HT-29 (cell line): Measurements from ENCODE around the gene EML1. TPM values are rescaled to one million over a fixed set of nuclear protein-coding genes. Genes with fewer than 3 reads are reported as not detected.

ENCODE experiments used
- DNase-seq: peaks from one replicate; pipeline ENCODE4 v3.0.0-alpha.2; 2015; ENCODE audit warnings: low spot score
- total RNA-seq: library from RNA; depleted of rRNA; stranded (reverse); fragments of >200 nt; shearing (Covaris generic); gene quantifications from 2 replicates; pipeline ENCODE4 v1.2.3, GENCODE V29; 2014

Gene EML1
- total RNA-seq, 1 experiment from 2014 or later = not detected

DNA sequence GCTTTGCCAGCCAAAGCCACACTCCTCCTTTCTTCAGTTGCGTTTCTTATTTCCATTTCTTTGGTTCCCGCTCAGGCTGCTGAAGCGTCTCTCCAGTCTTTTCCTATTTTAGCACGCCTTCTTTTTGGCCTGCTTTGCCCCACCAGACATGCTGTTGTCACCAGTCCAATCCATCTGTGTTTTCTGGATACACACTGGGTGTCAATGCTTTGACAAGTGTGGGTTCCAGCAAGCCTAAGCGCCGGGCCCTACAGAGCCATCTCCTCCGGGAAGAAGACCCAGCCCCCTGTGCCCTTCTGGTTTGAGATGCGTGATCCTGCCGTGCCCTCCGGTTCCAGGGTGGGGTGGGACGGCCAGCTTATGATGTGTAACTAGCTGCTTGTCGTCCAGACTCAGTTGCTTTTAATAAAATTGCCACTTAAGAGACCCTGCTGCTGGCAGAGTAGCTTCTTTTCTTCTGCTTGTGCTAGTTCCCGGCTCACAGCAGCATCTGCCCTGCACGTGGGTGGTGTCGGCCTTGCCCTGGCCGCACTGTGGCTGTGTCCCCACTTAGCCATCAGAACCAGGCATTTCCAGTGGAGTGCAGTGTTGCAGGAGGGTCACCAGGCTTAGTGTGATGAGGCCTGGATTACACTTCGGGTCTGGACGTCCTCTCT, 29.7 kb downstream of the EML1 start:
- DNase-seq = no peak

DNA sequence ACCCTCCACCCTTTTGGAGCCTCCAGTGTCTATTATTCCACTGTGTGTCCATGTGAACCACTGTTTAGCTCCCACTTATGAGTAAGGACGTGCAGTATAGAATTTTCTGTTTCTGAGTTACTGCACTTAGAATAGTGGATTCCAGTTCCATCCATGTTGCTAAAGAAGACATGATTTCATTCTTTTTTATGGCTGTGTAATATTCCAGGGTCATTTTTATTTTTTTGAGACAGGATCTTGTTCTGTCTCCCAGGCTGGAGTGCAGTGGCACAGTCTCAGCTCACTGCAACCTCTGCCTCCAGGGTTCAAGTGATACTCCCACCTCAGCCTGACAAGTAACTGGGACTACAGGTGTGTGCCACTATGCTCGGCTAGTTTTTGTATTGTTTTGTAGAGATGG, 31.6 kb downstream of the EML1 start:
- DNase-seq = no peak

DNA sequence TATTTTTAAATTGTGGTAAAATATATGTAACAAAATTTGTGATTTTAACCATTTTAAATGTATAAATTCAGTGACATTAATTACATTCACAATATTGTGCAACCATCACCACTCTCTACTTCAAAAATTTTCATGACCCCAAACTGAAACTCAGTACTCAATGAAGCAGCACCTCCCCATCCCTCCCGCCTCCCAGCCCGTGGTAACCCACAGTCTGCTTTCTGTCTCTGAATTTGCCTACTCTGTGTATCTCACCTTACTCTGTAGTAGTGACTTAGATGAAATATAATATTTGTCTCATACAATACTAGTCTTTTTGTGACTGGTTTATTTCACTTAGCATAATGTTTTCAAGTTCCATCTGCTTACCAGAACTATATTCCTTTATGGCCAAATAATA, 36.2 kb downstream of the EML1 start:
- no peak for DNase-seq

DNA sequence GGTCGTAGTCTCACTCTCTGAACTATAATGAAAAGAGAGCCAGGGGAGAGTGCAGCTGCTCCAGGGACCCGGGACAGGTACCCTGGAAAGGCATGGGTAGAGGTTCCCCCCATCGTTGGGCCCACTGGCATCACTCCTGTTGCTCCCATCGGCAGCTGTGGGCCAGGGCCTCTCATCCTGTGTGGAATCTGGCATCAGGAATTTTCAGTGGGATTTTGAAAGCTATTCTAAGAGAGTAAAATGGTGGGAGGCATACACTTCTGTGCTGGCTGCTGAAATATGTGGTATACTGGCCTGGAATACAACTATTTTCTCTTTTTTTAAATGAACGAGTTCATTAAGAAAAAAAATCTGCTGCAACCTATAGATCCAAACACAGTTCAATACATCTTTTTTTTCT, 38.1 kb downstream of the EML1 start:
- DNase-seq = no peak

DNA sequence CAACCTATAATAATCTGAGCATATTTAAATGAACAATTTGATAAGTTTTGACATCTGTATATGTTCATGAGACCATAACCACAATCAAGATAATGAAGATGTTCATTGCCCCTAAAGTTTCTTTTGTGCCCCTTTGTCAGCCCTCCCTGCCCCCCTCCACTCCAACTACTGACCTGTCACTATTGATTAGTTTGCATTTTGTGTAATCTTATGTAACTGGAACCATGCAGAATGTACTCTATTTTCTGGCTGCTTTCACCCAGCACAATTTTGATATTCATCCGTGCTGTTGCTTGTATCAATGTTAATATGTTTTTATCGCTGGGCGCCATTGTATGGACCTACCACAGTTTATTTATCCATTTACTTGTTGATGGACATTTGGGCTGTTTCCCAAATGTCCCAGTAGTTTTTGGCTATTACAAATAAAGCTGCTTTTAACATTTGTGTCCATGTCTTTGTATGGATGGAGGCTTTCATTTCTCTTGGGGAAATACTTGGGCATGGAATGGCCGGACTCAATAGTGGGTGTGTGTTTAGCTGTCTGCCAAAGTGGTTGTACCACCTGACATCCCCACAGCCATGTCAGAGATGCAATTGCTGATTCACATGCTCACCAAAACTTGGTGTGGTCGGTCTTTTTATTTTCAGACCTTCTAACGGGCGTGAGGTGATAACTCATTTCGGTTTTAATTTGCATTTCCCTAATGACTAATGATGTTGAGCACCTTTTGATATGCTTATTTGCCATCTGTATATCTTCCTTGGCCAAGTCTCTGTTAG, 38.9 kb downstream of the EML1 start:
- no peak for DNase-seq

DNA sequence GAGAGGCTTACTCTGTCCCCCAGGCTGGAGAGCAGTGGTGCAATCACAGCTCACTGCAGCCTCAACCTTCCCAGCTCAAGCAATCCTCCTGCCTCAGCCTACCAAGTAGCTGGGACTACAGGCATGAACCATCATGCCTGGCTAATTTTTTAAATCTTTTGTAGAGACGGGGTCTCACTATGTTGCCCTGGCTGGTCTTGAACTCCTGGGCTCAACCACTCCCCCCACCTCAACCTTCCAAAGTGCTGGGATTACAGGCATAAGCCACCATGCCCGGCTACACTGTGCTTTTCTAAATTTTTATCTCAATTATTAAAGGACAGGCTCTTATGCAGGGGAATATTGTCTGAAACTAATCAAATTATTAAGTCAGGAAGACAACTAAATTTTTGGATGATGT, 44.6 kb downstream of the EML1 start:
- DNase-seq = no peak

DNA sequence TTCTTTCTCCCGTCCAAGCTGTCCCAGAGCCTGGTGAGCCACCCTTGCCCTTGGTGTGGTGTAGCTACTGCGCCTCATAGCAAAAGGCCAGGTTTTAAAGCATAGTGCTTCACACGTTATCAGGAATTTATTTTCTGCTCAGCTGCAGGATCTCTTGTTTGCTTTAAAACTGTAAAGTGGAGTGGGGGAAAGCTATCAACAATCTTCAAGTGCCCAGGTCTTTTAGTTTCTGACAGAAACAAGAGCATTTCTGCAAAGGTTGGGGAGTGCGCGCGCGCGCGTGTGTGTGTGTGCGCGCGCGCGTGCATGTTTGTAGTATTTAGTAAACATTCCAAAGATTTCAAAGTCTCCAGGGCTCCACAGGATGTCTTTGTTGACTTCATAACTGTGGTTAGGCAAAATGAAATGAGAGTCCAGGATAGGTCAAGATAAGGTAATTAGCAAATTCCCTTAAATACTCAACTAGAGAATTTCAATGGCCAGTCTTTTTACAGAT, 45.5 kb downstream of the EML1 start:
- no peak for DNase-seq

DNA sequence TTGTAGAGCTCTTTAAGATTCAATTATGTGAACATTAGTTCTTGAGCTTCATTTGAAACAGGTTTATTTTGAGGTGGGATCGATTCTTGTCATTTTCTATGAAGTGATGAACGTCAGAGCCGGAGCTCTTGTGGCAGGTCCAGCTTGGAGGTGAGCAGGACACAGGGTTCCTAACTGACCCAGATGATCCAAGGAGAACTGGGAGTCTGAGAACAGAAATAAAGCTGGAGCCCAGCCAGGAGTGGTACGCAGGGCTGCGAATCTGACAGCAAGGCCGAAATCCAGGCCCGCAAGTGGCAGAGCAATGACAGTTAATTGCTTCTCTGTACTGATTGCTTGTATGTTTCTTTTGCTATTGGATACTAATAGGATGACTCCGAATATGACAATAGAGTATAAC, 46.5 kb downstream of the EML1 start:
- no peak for DNase-seq

DNA sequence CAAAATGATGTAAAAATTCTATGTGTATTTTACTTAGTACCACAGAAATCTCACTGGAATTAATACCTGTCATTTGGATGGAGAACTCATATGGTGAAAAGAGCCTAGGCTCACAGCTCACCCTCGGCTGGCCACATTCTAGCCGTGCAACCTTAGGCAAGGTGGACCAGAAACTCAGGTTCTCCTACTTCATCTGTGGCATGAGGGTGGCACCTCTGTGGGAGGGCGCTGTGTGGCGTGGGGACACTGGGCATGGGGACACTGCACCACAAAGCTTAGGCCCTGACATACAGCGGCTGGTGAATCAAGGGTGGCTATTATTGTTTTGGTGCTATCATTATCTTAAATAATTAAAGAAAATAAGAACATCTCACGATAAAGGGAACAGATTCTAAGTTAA, 47.1 kb downstream of the EML1 start:
- no peak for DNase-seq

DNA sequence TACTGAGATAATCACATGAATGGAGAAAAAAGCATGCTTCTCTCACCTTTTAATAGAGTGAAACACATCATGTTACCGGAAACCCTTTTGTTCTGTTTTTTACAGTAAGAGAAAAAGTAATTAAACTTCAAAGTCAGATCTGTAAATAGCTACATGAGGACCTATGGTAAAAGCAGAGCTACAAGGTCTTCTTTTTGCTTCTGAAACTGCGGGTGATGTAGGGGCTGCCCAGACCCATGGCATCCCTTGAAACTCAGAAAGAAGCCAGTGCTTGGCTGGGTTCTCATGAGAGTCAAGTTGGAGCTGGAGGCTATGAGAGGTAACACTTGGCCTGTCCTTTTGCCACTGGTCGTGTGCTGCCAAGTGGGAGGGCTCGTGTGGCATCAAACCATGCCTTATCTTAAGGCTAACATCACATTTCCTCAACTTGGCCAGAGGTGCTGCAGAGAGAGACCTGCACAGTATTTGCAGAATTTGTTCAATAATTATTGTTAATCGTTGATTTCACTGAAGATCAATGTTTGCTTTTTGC, 47.6 kb downstream of the EML1 start:
- DNase-seq = no peak

DNA sequence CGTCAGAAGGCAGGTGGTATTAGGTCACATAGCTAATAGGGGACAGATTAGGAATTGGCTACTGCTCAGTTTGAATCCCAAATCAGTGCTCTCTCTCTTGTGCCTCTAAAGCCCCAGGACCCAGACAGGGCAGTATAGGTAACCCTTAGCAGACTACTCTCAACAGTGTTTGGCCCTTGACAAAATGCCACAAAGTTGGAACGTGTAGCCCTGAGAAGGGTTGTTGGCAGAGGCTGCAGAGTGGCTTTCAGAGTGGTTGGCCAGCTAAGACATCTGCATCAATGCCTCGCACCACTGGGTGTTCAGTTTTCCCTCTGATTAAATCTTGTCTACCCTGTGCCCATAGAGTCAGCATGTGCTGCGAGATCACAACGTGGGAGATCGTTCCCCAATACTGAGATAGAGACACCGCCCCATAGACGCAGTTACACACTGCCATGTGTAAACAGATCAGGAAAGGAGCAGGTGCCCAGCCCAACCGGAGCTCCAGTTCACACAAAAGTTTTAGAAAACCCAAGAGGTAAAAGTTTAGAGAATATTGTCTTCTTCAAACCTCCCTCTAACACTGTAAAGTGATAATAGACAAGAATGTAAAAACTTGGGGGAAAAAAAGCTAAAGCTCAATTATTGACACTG, 48.3 kb downstream of the EML1 start:
- DNase-seq = no peak

DNA sequence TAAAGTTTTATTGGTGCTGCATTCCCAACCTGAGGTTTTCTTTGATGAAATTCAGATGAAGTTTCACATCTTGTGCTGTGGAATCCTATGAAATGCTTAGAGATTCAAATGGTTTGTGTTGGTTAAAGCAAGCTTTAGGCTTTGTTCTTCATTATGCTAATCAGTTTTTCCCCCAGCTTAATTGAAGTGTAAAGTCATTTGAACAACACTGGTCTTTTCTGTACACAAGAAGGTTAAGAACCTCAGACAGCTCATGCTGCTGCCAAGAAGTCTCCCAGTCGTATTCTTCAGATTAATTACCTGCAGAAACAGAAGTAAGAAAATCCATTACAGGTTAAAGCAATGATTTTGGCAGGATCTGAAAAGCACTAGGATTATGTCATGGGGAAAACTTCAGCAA, 48.9 kb downstream of the EML1 start:
- no peak for DNase-seq

DNA sequence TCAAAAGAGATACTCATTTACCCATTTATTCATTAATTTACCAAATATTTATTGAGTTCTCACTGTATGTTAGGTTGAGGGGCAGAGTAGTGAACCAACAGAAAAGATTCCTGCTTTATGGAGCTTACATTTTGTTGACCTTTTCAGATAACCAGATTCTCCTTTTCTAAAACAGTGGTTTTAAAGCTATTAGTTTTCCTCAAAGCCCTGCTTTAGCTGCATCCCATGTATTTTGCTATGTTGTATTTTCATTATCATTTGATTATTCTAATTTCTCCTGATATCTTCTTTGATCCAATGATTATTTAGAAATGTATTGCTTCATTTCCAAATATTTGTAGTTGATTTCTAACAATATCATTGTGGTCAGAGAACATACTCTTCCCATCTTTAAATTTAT, 53.6 kb downstream of the EML1 start:
- no peak for DNase-seq

DNA sequence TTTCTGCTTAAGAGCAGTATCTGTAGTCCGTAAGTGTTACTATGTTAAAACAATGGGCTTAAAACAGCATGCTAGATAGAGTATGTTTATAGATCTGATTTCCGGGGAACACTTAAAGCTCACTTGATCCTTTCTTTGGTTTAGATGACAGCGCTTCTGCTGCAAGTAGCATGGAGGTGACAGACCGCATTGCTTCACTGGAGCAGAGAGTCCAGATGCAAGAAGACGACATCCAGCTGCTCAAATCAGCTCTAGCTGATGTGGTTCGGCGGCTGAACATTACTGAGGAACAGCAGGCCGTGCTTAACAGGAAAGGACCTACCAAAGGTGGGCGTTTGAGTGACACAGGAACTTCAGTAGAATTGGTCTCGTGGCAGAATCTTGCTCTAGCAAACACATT, 57.5 kb downstream of the EML1 start:
- no peak for DNase-seq

DNA sequence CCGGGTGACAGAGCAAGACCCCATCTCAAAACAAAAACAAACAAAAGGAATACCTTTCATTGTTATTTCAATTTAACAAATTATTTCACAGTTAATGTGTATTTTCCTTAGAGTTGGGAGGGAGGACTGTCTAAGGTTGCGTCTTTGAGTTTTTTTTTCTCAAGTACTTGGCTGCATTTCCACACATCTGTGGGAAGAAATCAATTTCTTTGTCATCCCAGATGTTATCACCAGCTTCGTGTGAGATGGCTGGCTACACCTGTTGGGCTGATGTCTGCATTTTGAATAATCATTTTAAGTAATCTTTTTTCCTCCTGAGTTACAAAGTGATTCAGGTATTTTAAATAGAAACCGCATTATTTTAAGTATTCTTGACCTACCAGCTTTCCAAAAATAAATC, 59.4 kb downstream of the EML1 start:
- DNase-seq = no peak

DNA sequence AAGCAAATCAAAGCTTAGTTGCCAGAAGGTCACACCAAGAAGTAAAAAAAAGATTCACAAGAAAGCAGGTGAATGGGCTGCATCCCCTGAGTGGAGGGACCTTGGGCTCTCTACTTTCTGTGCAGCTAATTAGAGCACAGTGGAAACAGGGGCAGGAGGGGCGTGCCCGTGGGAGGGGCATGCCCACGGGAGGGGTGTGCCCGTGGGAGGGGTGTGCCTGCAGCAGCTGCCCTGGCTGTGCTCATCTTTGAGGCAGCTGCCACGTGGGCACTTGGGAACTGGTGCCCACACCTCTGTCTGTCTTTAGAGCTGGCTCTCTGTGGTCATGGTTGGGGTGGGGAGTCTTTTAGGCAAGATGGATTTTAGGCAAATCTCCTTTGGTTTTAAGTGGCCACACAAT, 60.0 kb downstream of the EML1 start:
- DNase-seq = no peak

DNA sequence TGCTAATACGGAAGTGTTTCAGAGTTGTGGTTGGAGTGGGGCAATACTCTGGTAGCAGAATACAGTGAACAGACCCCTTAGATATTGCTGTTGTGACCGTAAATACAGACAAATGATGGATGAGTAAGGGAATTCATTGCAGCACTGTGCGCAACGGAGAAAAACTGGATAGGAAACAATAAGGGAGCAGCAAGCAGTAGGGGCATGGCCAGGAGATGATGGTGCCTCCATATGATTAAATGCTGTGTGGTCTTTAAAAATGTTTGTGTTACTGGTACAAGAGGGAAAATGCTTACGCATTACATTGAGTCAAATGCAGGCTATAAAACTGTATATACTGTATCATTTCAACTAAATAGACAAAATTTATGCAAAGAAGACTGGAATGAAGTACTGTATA, 61.6 kb downstream of the EML1 start:
- DNase-seq = no peak

DNA sequence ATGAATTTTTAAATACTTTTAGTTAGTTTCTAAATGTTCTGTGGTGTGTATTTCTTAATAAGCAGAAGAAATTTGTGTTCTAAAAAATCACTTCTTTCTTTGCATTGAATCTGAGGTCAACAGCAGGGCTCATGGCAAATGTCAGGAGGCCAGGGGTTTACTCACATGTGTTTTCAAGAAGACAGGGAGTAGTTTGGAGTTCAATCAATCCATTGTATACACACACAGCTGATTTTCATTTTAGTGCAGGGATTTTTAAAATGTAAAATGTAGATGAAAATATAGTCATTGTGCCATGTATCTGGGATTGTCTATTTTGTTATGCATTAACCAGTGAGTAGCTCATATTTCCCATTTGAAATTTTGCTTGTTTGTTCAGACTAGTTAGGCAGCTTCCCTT, 62.1 kb downstream of the EML1 start:
- no peak for DNase-seq

DNA sequence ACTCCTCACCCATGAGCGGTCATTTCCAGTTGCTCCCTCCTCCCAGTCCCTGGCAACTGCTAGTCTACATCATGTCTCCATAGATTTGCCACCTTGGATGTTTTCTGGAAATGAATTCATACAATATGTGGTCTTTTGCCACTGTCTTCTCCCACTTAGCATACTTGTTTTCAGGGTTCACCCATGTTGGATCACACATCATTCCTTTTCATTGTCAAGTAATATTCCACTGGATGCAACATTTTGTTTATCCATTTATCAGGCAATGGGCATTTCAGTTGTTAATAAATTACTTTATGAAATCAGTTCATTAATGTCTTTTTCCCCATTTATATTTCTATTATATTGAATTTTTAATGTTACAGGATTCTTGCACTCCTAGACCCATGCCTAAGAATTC, 64.3 kb downstream of the EML1 start:
- DNase-seq = no peak

DNA sequence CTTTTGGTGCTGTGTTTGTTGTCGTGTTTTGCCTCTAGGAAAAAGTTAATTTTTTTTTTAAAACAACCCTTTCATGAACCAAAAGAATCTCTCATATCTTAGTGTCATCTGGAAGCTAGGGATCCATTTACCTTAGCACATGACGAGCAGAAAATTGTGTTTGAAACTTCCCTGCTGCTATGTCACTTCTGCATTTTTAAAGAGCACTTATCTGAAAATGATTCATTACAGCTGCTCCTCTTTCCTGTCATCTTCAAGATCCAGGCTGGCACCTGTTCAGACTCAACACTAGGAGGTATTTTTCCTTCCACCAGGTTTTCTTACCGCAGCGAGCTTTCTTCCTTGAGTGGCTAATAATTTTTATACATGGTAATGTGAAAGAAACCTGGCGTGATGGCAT, 67.0 kb downstream of the EML1 start:
- no peak for DNase-seq

DNA sequence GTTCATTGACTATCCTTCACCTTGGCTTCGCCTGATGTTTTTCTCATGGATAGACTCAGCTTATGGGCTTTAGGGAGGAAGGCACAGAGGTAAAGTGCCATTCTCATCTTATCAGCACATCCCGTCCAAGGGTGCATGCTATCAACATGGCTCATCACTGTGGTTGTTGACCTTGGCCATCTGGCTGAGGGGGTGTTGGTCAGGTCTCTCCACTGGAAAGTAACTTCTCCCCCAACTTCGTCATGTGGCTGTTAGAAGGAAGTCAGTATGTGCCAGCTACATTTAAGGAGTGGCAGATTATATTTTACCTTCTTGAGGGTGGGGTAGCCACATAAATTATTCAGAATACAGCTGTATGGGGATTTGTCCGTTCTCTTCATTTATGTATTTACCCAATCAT, 68.9 kb downstream of the EML1 start:
- no peak for DNase-seq

DNA sequence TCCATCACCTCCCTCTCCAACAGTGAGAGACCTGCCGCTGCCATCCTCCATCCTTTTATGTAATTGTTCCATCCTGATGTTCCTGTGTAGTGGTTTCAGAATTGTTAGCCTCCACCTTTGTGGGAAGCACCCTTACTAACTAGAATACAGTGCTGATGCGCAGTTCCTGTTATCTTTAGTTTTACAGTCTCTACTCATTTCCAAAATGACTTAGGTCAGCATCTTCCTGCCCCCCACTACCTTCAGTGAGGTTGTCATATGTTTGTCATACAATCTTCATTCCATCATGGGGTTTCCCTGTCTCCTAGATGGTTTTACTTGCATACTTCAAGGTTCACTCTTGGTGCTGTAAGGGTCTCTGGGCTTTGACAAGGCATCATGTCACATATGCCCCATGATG, 69.8 kb downstream of the EML1 start:
- DNase-seq = no peak

DNA sequence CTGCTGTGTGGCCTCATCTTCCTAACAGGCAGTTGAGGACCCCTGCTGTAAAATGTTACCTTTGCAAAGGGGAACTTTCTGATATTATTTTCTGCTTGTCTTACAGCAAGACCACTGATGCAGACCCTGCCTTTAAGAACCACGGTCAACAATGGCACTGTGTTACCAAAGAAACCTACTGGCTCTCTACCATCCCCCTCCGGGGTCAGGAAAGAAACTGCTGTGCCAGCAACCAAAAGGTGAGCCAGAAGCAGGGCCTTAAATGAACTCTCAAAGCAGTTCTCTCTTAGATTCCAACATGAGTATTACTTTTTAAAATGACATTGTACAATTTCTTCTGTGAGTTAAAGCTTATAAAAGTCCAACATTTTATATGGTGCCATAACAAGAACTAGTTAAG, 72.2 kb downstream of the EML1 start:
- no peak for DNase-seq
